ENCODE data around the gene HAUS5. TPM values are rescaled to one million over a fixed set of nuclear protein-coding genes. Genes with fewer than 3 reads are reported as not detected.

HAUS5 gene, protein sequence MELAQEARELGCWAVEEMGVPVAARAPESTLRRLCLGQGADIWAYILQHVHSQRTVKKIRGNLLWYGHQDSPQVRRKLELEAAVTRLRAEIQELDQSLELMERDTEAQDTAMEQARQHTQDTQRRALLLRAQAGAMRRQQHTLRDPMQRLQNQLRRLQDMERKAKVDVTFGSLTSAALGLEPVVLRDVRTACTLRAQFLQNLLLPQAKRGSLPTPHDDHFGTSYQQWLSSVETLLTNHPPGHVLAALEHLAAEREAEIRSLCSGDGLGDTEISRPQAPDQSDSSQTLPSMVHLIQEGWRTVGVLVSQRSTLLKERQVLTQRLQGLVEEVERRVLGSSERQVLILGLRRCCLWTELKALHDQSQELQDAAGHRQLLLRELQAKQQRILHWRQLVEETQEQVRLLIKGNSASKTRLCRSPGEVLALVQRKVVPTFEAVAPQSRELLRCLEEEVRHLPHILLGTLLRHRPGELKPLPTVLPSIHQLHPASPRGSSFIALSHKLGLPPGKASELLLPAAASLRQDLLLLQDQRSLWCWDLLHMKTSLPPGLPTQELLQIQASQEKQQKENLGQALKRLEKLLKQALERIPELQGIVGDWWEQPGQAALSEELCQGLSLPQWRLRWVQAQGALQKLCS
- 4.1 and 5.4 TPM in 2 replicates for total RNA-seq

DNA sequence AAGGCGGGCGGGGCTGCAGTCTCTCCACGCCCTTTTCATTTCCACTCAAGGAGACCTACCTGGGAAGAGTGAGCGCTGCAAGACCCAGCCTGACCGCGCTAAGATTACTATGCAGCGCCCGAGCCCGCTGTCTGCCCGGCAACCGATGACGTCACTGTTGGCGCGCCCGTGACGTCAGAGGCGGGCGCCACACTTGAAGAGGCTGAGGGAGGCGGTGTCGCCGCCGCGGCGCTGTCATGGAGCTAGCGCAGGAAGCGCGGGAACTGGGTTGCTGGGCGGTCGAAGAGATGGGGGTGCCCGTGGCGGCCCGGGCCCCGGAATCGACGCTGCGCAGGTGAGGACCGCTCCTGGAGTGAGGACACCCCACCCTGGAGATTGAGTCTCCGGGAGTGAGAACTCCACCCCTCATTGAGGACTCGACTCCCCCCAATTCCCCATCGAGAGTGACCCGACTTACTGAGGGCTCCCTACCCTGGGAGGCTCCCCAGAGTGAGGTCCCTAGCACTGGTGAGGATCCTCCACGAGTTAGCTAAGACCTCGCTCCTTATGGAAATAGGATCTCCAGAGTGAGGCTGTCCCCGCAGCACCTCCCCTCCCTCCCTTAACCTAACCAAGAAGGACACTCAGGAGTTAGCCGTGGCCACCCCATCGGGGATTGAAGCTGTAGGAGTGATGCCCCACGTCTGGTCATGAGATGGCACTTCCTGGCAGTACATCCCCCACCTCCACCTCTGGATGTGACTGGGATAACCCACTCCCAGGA lies at the start of gene HAUS5:
Gene HAUS5 (plus strand): TSS at position 177 of the 763 bp plus-strand sequence. CDS start 60 bp downstream, at position 237.

DNA sequence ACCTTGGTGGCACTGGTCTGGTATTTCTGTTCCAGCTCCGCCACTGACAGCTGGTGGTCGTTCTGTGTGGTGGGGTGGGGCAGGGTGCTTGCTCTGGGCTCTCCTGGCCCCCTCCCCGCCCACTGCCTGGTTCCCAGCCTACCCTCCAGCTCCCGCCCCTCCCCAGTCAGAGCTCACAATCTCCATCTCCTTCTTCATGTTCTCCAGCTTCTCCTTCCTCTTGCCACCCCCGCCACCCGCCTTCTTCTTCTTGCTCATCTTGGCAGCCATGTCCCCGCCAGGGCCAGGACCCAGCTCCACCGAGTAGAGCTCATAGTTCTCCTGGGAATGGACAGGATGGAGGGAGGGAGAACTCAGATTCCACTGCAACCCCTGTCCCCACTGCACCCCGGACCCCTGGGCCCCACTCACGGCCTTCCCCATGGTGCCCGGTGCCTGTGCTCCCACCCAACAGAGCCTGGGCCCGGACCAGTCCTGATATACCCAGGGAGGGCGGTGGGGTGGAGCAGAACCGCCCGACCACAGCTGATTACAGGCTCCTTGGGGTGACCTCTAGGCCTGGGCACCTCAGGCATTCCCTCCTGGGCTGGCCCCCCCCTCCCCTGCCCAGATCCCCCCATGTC lies 49.2 kb upstream of the HAUS5 start, which contains the start of gene ATP4A:
Gene ATP4A (minus strand): TSS at position 452 of the 623 bp plus-strand sequence. CDS start 29 bp downstream, at position 423.

DNA sequence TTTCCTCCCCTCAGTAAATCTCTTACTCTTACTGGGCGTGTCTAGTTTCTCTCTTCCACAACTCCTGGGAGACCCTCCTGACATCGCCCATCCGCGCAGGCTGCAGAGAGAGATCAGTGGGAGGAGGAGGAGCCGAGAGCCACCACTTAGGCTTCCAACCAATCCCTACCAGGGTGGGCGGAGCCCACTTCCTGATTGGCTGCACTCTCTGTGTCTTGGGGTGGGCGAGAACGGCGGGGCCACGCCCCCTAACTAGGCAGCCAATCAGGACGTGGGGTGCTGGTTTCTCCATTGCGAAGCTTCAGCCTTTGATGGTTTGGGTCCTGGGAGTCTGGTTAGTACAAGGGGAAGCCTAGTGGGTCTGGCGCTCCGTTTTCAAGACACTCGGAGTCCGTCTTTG lies 26.7 kb upstream of the HAUS5 start, which contains the start of gene PMIS2:
Gene PMIS2 (plus strand): TSS at position 326 of the 400 bp plus-strand sequence. CDS start 87 bp downstream, outside the sequence.

DNA sequence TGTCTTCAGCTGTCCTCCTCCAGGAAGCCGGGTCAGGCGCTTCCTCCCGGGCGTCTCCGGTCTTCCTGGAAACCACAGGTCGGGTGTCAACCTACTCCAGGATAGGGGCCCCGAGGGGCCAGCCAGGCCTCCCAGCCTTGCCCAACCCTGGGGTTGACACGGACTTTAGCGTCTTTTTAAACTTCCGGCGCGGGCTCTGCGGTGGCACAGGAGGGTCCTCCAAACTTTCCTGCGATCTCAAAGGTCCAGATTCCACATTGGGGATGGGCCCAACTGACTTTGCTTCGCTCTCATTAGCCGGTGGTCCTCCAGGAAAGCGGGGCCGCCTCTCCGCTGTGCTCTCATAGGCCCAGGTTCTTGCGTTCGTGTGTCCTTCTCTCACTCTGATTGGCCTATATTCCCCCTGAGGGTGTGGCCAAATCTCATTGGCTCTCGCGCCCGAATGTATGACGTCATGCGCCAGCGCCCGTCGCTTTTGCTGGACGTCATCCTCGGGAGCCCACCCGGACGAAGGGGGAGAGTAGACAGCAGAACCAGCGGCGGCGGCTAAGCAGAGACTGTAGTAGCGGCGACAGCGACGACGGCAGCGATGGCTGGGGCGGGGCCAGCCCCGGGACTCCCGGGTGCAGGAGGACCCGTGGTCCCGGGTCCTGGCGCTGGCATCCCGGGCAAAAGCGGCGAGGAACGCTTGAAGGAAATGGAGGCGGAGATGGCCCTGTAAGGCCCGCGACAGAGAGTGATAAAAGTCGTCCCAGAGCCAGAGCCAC lies 16.2 kb downstream of the HAUS5 start, which contains the start of gene RBM42:
Gene RBM42 (plus strand): TSS at position 472 of the 767 bp plus-strand sequence. CDS start 118 bp downstream, at position 590.

DNA sequence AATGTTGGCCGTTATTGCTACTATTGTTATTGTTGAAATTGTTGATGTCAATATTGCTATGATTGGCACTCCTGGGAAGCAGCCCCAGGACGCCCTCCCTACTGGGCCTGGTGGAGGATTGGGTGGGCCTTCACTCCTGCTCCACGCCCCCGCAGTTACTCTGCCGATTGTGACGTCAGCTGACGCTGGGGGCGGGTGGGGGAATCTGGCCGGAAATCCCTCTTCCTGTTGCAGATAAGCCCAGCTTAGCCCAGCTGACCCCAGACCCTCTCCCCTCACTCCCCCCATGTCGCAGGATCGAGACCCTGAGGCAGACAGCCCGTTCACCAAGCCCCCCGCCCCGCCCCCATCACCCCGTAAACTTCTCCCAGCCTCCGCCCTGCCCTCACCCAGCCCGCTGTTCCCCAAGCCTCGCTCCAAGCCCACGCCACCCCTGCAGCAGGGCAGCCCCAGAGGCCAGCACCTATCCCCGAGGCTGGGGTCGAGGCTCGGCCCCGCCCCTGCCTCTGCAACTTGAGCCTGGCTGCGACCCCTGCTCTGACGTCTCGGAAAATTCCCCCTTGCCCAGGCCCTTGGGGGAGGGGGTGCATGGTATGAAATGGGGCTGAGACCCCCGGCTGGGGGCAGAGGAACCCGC lies 29.1 kb downstream of the HAUS5 start, which contains the start of gene ETV2:
Gene ETV2 (plus strand): TSS at position 231 of the 637 bp plus-strand sequence. CDS start 716 bp downstream, outside the sequence.

DNA sequence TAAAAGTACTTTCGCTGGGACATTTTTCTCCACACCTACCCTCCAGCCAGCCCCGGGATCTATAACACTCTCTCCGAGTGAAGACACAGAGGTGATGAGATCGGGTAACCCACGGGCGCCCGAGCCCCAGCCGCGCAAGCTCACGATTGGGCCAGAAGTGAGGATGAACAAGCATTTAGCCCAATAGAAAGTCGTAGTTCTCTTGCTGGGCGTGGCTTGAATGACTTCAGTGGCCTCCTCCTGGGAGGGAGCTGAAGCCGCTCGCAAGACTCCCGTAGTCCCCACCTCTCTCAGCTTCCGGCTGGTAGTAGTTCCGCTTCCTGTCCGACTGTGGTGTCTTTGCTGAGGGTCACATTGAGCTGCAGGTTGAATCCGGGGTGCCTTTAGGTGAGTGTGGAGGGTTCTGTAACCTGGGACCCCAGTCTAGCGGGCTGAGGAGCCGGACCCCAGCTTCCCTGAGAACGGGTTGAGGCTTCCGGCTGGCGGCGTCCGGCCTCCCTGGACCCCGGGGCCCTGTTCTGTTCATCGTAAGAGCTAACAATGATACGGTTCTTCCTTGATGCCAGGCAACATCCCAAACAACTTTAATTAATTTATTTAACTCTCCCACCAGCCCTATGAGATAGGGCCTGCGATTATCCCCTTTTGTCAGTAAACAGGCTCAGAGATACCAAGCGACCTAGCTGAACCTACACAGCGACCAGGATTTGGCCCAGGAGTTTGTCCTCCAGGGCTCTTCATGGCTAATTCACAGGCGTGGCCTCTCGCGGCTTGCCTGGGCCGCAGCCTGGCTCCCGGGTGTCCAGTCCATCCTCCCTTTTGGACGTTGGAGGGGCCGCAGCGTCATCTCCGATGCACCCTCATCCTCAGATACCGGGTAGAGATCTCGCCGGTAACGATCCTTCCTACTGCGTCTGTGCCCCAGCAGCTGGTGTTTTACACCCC lies 35.8 kb downstream of the HAUS5 start, which contains the start of gene COX6B1:
Gene COX6B1 (plus strand): TSS at position 307 of the 945 bp plus-strand sequence. CDS start 2,921 bp downstream, outside the sequence.

DNA sequence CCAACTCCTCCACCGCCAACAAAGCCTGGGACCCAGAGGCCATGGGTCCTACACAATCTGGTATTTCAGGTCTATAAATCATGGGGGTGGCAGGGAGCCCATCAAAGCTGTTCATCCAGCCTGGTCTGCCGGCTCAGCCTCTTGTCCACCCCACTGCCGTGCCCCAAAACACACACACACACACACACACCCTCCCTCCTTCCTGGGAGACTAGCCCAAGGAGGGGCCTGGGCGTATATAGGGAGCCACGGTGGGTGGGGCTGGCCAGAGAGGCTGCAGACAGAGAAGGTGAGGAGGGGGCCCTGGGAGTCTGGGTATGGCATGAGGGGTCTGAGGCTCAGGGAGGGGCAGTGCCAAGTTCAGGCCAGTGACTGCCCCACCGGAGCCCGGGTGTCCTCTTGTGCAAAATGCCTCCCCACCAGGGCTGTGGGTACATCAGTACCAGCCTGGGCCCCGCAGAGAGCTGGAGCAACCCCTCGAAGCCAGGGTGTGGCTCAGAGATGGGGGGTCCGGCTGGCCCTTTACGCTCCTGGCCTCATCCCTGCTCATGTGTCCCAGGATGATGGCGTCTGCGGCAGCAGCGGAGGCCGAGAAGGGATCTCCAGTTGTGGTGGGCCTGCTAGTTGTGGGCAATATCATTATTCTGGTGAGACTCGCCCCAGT lies 53.8 kb downstream of the HAUS5 start, which contains the start of gene UPK1A:
Gene UPK1A (plus strand): TSS at position 267 of the 663 bp plus-strand sequence. CDS start 296 bp downstream, at position 563.

Other genes starting within 250 kb of the HAUS5 start
- not detected in 2 replicates for gene GPR42, start 241.7 kb upstream of the HAUS5 start, total RNA-seq
- not detected in 2 replicates for gene FFAR2, start 164.5 kb upstream of the HAUS5 start, total RNA-seq
- gene KRTDAP, start 122.3 kb upstream of the HAUS5 start, total RNA-seq = not detected in 2 replicates
- gene DMKN, start 99.1 kb upstream of the HAUS5 start, total RNA-seq = 5.2 and 9.2 TPM in 2 replicates
- gene SBSN, start 84.4 kb upstream of the HAUS5 start, total RNA-seq = 0.65 and 1.6 TPM in 2 replicates
- not detected in 2 replicates for gene GAPDHS, start 79.3 kb upstream of the HAUS5 start, total RNA-seq
- 46.4 and 51.9 TPM in 2 replicates for gene TMEM147, start 67.1 kb upstream of the HAUS5 start, total RNA-seq
- not detected in 2 replicates for gene ATP4A, start 49.1 kb upstream of the HAUS5 start, total RNA-seq
- not detected in 2 replicates for gene PMIS2, start 26.6 kb upstream of the HAUS5 start, total RNA-seq
- gene RBM42, start 16.3 kb downstream of the HAUS5 start, total RNA-seq = 41.4 and 46.0 TPM in 2 replicates
- gene ETV2, start 29.0 kb downstream of the HAUS5 start, total RNA-seq = 0.65 TPM in 1 of 2 replicates, not detected in the other
- 153 and 283 TPM in 2 replicates for gene COX6B1, start 35.6 kb downstream of the HAUS5 start, total RNA-seq
- gene UPK1A, start 53.8 kb downstream of the HAUS5 start, total RNA-seq = not detected in 2 replicates
- gene ZBTB32, start 91.8 kb downstream of the HAUS5 start, total RNA-seq = not detected in 2 replicates
- 6.6 and 9.1 TPM in 2 replicates for gene KMT2B, start 105.3 kb downstream of the HAUS5 start, total RNA-seq
- 0.73 and 0.97 TPM in 2 replicates for gene IGFLR1, start 129.7 kb downstream of the HAUS5 start, total RNA-seq
- 6.8 and 7.2 TPM in 2 replicates for gene U2AF1L4, start 132.7 kb downstream of the HAUS5 start, total RNA-seq
- 6.5 and 8.9 TPM in 2 replicates for gene PSENEN, start 132.9 kb downstream of the HAUS5 start, total RNA-seq
- gene LIN37, start 135.8 kb downstream of the HAUS5 start, total RNA-seq = 11.4 and 14.7 TPM in 2 replicates
- gene HSPB6, start 144.3 kb downstream of the HAUS5 start, total RNA-seq = 13.6 and 14.8 TPM in 2 replicates
- 10.2 and 10.6 TPM in 2 replicates for gene PROSER3, start 145.4 kb downstream of the HAUS5 start, total RNA-seq
- 3.0 and 6.8 TPM in 2 replicates for gene ARHGAP33, start 162.8 kb downstream of the HAUS5 start, total RNA-seq
- gene PRODH2, start 200.1 kb downstream of the HAUS5 start, total RNA-seq = not detected in 2 replicates
- not detected in 2 replicates for gene NPHS1, start 239.8 kb downstream of the HAUS5 start, total RNA-seq
- gene KIRREL2, start 244.2 kb downstream of the HAUS5 start, total RNA-seq = not detected in 2 replicates